Ectodermal cell (in vitro differentiated cells): ENCODE results near the gene SLCO3A1.

Experiments used
- H3K27ac ChIP-seq: 2 replicates; pipeline ENCODE4 v1.7.0; 2013; ENCODE audit warnings: mild to moderate bottlenecking, low read depth, low read length; ENCODE audit not compliant: insufficient read depth, poor library complexity, severe bottlenecking
- H3K27me3 ChIP-seq: 2 replicates; pipeline ENCODE4 v1.7.0; 2013; ENCODE audit warnings: mild to moderate bottlenecking, low read length; ENCODE audit not compliant: insufficient read depth, control insufficient read depth, poor library complexity, severe bottlenecking
- H3K36me3 ChIP-seq: one replicate; pipeline ENCODE4 v1.7.0; 2013; ENCODE audit warnings: low read length; ENCODE audit not compliant: control insufficient read depth, insufficient read depth
- H3K4me1 ChIP-seq: one replicate; pipeline ENCODE4 v1.7.0; 2013; ENCODE audit warnings: low read length; ENCODE audit not compliant: control insufficient read depth, insufficient read depth
- H3K4me3 ChIP-seq: 2 replicates; pipeline ENCODE4 v1.7.0; 2013; ENCODE audit warnings: low read depth, low read length, control low read depth; ENCODE audit not compliant: insufficient read depth
- H3K9me3 ChIP-seq: 2 replicates; pipeline ENCODE4 v1.7.0; 2013; ENCODE audit warnings: mild to moderate bottlenecking, low read length, moderate library complexity; ENCODE audit not compliant: control insufficient read depth
- WGBS, 2 experiments: methylation state at CpG; one replicate each; pipeline ENCODE4 v1.1.7; 2013; ENCODE audit warnings: missing lambda C conversion rate in 2 of 2; 5-methylcytosine and 5-hydroxymethylcytosine counted together

SLCO3A1 gene

GRCh38 chr15:92146511-92147150 is 293.1 kb downstream of the SLCO3A1 start:
- Histone ChIP-seq H3K9me3 (no peaks in the 10 kb centered on the region), H3K4me1 (peaks cover 4% of the 10 kb centered on the region), H3K27me3 (no peaks in the 10 kb centered on the region), H3K27ac (no peak overlapping the region), H3K4me3 (no peak overlapping the region), H3K36me3 (peaks cover 5% of the 10 kb centered on the region)
- WGBS, 2 experiments, result 86 to 89% methylated on average over 14 of the region's 14 CpGs

- Histone ChIP-seq H3K4me3 (no peak overlapping the region), H3K4me1 (peaks cover 4% of the 10 kb centered on the region), H3K27ac (no peak overlapping the region), H3K27me3 (no peaks in the 10 kb centered on the region), H3K36me3 (no peaks in the 10 kb centered on the region), H3K9me3 (no peaks in the 10 kb centered on the region)
- WGBS, 2 experiments, result 94 to 95% methylated on average over 4 of the region's 4 CpGs
These were observed 295.5 kb downstream of the SLCO3A1 start for GRCh38 chr15:92149029-92149428.

- H3K27me3 ChIP-seq, result no peaks in the 10 kb centered on the region
- H3K4me1 ChIP-seq, result peaks cover 4% of the 10 kb centered on the region
- H3K27ac ChIP-seq, result no peak overlapping the region
- H3K4me3 ChIP-seq, result no peak overlapping the region
- no peaks in the 10 kb centered on the region for H3K36me3 ChIP-seq
- WGBS, 2 experiments, result 88 to 89% methylated on average over 6 of the region's 6 CpGs
- H3K9me3 ChIP-seq, result no peaks in the 10 kb centered on the region
These were observed 296.0 kb downstream of the SLCO3A1 start for GRCh38 chr15:92149465-92149864.

GRCh38 chr15:92151168-92151567 is 297.7 kb downstream of the SLCO3A1 start:
- H3K27ac ChIP-seq, result no peak overlapping the region
- no peaks in the 10 kb centered on the region for H3K27me3 ChIP-seq
- no peaks in the 10 kb centered on the region for H3K36me3 ChIP-seq
- H3K9me3 ChIP-seq, result no peaks in the 10 kb centered on the region
- no peak overlapping the region for H3K4me3 ChIP-seq
- H3K4me1 ChIP-seq, result peaks cover 4% of the 10 kb centered on the region
- WGBS, 2 experiments, result 95 to 96% methylated on average over 6 to 8 of the region's 8 CpGs

- peaks cover 4% of the 10 kb centered on the region for H3K4me1 ChIP-seq
- WGBS, 2 experiments, result 86 to 100% methylated on average over 1 to 2 of the region's 3 CpGs
These were observed 298.2 kb downstream of the SLCO3A1 start for GRCh38 chr15:92151741-92152140.

GRCh38 chr15:92152983-92153382 is 299.5 kb downstream of the SLCO3A1 start:
- Histone ChIP-seq H3K4me1 (peaks cover 2% of the 10 kb centered on the region), H3K36me3 (no peaks in the 10 kb centered on the region), H3K27me3 (no peaks in the 10 kb centered on the region), H3K4me3 (no peak overlapping the region), H3K9me3 (no peaks in the 10 kb centered on the region), H3K27ac (no peak overlapping the region)
- 100% methylated on average over 1 of the region's 1 CpG for WGBS, 2 experiments

More at GRCh38 chr15:92151741-92152140, 298.2 kb downstream of the SLCO3A1 start:
- no peaks in the 10 kb centered on the region for H3K27me3 ChIP-seq
- no peak overlapping the region for H3K4me3 ChIP-seq
- no peak overlapping the region for H3K27ac ChIP-seq
- no peaks in the 10 kb centered on the region for H3K36me3 ChIP-seq
- no peaks in the 10 kb centered on the region for H3K9me3 ChIP-seq

GRCh38 chr15:92153620-92154019 is 300.1 kb downstream of the SLCO3A1 start:
- 77 to 79% methylated on average over 3 of the region's 3 CpGs for WGBS, 2 experiments
- Histone ChIP-seq H3K27ac (no peak overlapping the region), H3K4me1 (peaks cover 8% of the 10 kb centered on the region), H3K27me3 (no peaks in the 10 kb centered on the region), H3K4me3 (no peak overlapping the region), H3K36me3 (no peaks in the 10 kb centered on the region), H3K9me3 (no peaks in the 10 kb centered on the region)

GRCh38 chr15:92155934-92156333 is 302.4 kb downstream of the SLCO3A1 start:
- Histone ChIP-seq H3K4me1 (peaks cover 25% of the 10 kb centered on the region), H3K36me3 (no peaks in the 10 kb centered on the region), H3K4me3 (no peak overlapping the region), H3K27ac (no peak overlapping the region), H3K9me3 (no peaks in the 10 kb centered on the region), H3K27me3 (no peaks in the 10 kb centered on the region)
- 89 to 91% methylated on average over 9 of the region's 9 CpGs for WGBS, 2 experiments

- WGBS, 2 experiments, result 71% methylated on average over 10 of the region's 10 CpGs
- peaks cover 27% of the 10 kb centered on the region for H3K4me1 ChIP-seq
- H3K36me3 ChIP-seq, result no peaks in the 10 kb centered on the region
- H3K9me3 ChIP-seq, result no peaks in the 10 kb centered on the region
- no peak overlapping the region for H3K27ac ChIP-seq
- no peak overlapping the region for H3K4me3 ChIP-seq
- H3K27me3 ChIP-seq, result no peaks in the 10 kb centered on the region
These were observed 304.3 kb downstream of the SLCO3A1 start for GRCh38 chr15:92157666-92158298.

GRCh38 chr15:92158426-92158825 is 304.9 kb downstream of the SLCO3A1 start:
- Histone ChIP-seq H3K36me3 (no peaks in the 10 kb centered on the region), H3K4me3 (no peak overlapping the region), H3K27me3 (no peaks in the 10 kb centered on the region), H3K4me1 (peaks cover 27% of the 10 kb centered on the region), H3K9me3 (no peaks in the 10 kb centered on the region), H3K27ac (no peak overlapping the region)
- 48% methylated on average over 6 of the region's 6 CpGs for WGBS, 2 experiments
